GM19043 (cell line): ENCODE data around the gene ACTN2.

Experiments used
- ATAC-seq: cut with Tn5 transposase; IDR thresholded peaks from one replicate; pipeline ENCODE4 v1.9.1; 2021; ENCODE audit warnings: low read depth; ENCODE audit not compliant: unreplicated experiment

ACTN2 gene

GRCh38 chr1:236812334-236813030, 126.2 kb downstream of the ACTN2 start:
- ATAC-seq = no peak
